H1 (cell line): Measurements from ENCODE around the gene SYNGR4. TPM values are rescaled to one million over a fixed set of nuclear protein-coding genes. Genes with fewer than 3 reads are reported as not detected.

Experiments
- CTCF ChIA-PET: fragments of 300-600 bp; sonication (Branson Sonifier 250); formaldehyde crosslinking; loops from one replicate; lab custom pipeline; 2021; ENCODE audit not compliant: partially characterized antibody; lab: Charles Lee
- POLR2A ChIA-PET: fragments of 300-600 bp; sonication (Branson Sonifier 250); formaldehyde crosslinking; loops from one replicate; lab custom pipeline; 2021; ENCODE audit warnings: inconsistent platforms; ENCODE audit not compliant: partially characterized antibody; lab: Charles Lee
- DNase-seq, 2 experiments: peaks; one replicate each; pipeline versions ENCODE4 v3.0.0 to v3.0.0-alpha.2; 2010 to 2022; ENCODE audit warnings: low spot score in 2 of 2, low read depth in 1 of 2, mixed read lengths in 1 of 2
- FAIRE-seq: peaks from 2 replicates; lab custom pipeline; 2011; peaks lifted over from hg19 to GRCh38; lab: Jason Lieb, UNC
- H2AFZ ChIP-seq: 2 replicates; pipeline ENCODE4 v1.8.1; 2012; ENCODE audit warnings: low read length, inconsistent platforms
- H2AK5ac ChIP-seq: 2 replicates; pipeline ENCODE4 v1.6.1; 2013; ENCODE audit warnings: low read depth, low read length
- H2BK120ac ChIP-seq: replicated peaks from 2 replicates; pipeline ENCODE3; 2013; ENCODE audit warnings: low read depth, low read length, inconsistent platforms
- H2BK12ac ChIP-seq: 2 replicates; pipeline ENCODE4 v1.6.1; 2013; ENCODE audit warnings: low read depth, low read length
- H2BK15ac ChIP-seq: 2 replicates; pipeline ENCODE4 v1.6.1; 2013; ENCODE audit warnings: low read length
- H2BK20ac ChIP-seq: 2 replicates; pipeline ENCODE4 v1.6.1; 2013; ENCODE audit warnings: low read length
- H2BK5ac ChIP-seq: 2 replicates; pipeline ENCODE4 v1.6.1; 2013; ENCODE audit warnings: low read depth, low read length
- H3K14ac ChIP-seq: 2 replicates; pipeline ENCODE4 v1.6.1; 2013; ENCODE audit warnings: inconsistent platforms; ENCODE audit not compliant: insufficient read length
- H3K18ac ChIP-seq: 2 replicates; pipeline ENCODE4 v1.6.1; 2013; ENCODE audit warnings: low read length; ENCODE audit errors: extremely low read depth
- H3K23ac ChIP-seq: 2 replicates; pipeline ENCODE4 v1.6.1; 2013; ENCODE audit warnings: inconsistent platforms; ENCODE audit not compliant: insufficient read length
- H3K23me2 ChIP-seq: 2 replicates; pipeline ENCODE4 v1.6.1; 2013; ENCODE audit warnings: low read depth, low read length
- H3K27ac ChIP-seq: 2 replicates; pipeline ENCODE4 v1.6.1; 2011; ENCODE audit warnings: low read depth, low read length, inconsistent platforms
- H3K27me3 ChIP-seq, 4 experiments: replicated peaks in 1 of 4; 1 replicate in 1 of 4; 2 replicates in 3 of 4; pipeline versions ENCODE4 v1.6.1 to v1.8.1; 2011 to 2013; ENCODE audit warnings: low read length in 3 of 4, mild to moderate bottlenecking in 3 of 4, inconsistent platforms in 2 of 4, mixed read lengths in 2 of 4, moderate library complexity in 1 of 4; ENCODE audit not compliant: control insufficient read depth in 3 of 4, insufficient read depth in 3 of 4; ENCODE audit errors: extremely low read depth in 1 of 4
- H3K36me3 ChIP-seq, 4 experiments: 2 replicates each; pipeline versions ENCODE4 v1.6.1 to v1.8.1; 2011 to 2013; ENCODE audit warnings: mild to moderate bottlenecking in 4 of 4, low read length in 3 of 4, moderate library complexity in 2 of 4, control low read depth in 1 of 4, inconsistent platforms in 1 of 4; ENCODE audit not compliant: insufficient read depth in 4 of 4, control insufficient read depth in 2 of 4
- H3K4ac ChIP-seq: replicated peaks from 2 replicates; pipeline ENCODE3; 2013; ENCODE audit warnings: low read length, low read depth, mixed read lengths, inconsistent platforms; ENCODE audit not compliant: insufficient read length
- H3K4me1 ChIP-seq, 4 experiments: replicated peaks in 1 of 4; 1 replicate in 1 of 4; 2 replicates in 3 of 4; pipeline versions ENCODE4 v1.6.1 to v1.8.1; 2011 to 2013; ENCODE audit warnings: low read length in 3 of 4, inconsistent platforms in 2 of 4, mixed read lengths in 1 of 4; ENCODE audit not compliant: insufficient read depth in 4 of 4, control insufficient read depth in 3 of 4
- H3K4me2 ChIP-seq, 2 experiments: 2 replicates each; pipeline versions ENCODE4 v1.6.1 to v1.8.1; 2011 to 2013; ENCODE audit warnings: low read depth in 2 of 2, low read length in 2 of 2, control low read depth in 1 of 2, inconsistent platforms in 1 of 2, mild to moderate bottlenecking in 1 of 2; ENCODE audit not compliant: insufficient read depth in 1 of 2
- H3K4me3 ChIP-seq, 4 experiments: fragments of 200-600, 300-600 bp in 1 of 4; sonication (generic), shearing (Covaris generic), sonication (Bioruptor Twin) in 1 of 4; 2 replicates each; pipeline versions ENCODE4 v1.5.1 to v1.8.1; 2011 to 2016; ENCODE audit warnings: low read length in 4 of 4, low read depth in 3 of 4, control low read depth in 2 of 4, inconsistent platforms in 2 of 4, mild to moderate bottlenecking in 2 of 4, mixed read lengths in 1 of 4, moderate library complexity in 1 of 4; ENCODE audit not compliant: insufficient read depth in 2 of 4; ENCODE audit errors: extremely low read depth in 1 of 4
- H3K56ac ChIP-seq: replicated peaks from 2 replicates; pipeline ENCODE3; 2013; ENCODE audit warnings: low read depth, mild to moderate bottlenecking, mixed read lengths, low read length, inconsistent platforms; ENCODE audit not compliant: insufficient read length
- H3K79me1 ChIP-seq: 2 replicates; pipeline ENCODE4 v1.6.1; 2013; ENCODE audit warnings: low read depth, low read length, control low read depth
- H3K79me2 ChIP-seq, 2 experiments: 2 replicates each; pipeline versions ENCODE4 v1.6.1 to v1.8.1; 2012 to 2013; ENCODE audit warnings: low read length in 2 of 2, mild to moderate bottlenecking in 2 of 2, inconsistent platforms in 1 of 2; ENCODE audit not compliant: insufficient read depth in 2 of 2, control insufficient read depth in 1 of 2
- H3K9ac ChIP-seq, 4 experiments: replicated peaks in 1 of 4; 1 replicate in 1 of 4; 2 replicates in 3 of 4; pipeline versions ENCODE4 v1.6.1 to v1.8.1; 2011 to 2013; ENCODE audit warnings: low read depth in 3 of 4, low read length in 3 of 4, control low read depth in 2 of 4, mild to moderate bottlenecking in 2 of 4, moderate library complexity in 2 of 4, inconsistent platforms in 1 of 4; ENCODE audit errors: extremely low read depth in 1 of 4
- H3K9me3 ChIP-seq, 2 experiments: 2 replicates each; pipeline versions ENCODE4 v1.6.1 to v1.8.1; 2012 to 2013; ENCODE audit warnings: mild to moderate bottlenecking in 2 of 2, moderate library complexity in 2 of 2, control low read depth in 1 of 2, inconsistent platforms in 1 of 2, low read depth in 1 of 2, low read length in 1 of 2, mixed read lengths in 1 of 2; ENCODE audit not compliant: insufficient read depth in 2 of 2
- H4K20me1 ChIP-seq, 2 experiments: replicated peaks in 1 of 2; 2 replicates each; pipeline versions ENCODE3 to v1.8.1; 2011 to 2013; ENCODE audit warnings: inconsistent platforms in 2 of 2, low read length in 2 of 2, mild to moderate bottlenecking in 1 of 2; ENCODE audit not compliant: insufficient read depth in 2 of 2, control insufficient read depth in 1 of 2
- H4K5ac ChIP-seq: 2 replicates; pipeline ENCODE4 v1.6.1; 2013; ENCODE audit warnings: low read length, low read depth, mixed read lengths, inconsistent platforms; ENCODE audit not compliant: insufficient read length
- H4K8ac ChIP-seq: 2 replicates; pipeline ENCODE4 v1.8.0; 2013; ENCODE audit warnings: mild to moderate bottlenecking, moderate library complexity, low read length, inconsistent platforms; ENCODE audit not compliant: insufficient read depth; ENCODE audit errors: extremely low read depth
- H4K91ac ChIP-seq: replicated peaks from 2 replicates; pipeline ENCODE3; 2013; ENCODE audit warnings: low read length, mixed read lengths, inconsistent platforms; ENCODE audit not compliant: insufficient read length
- POLR2A ChIP-seq, 2 experiments: IDR thresholded peaks; 1 replicate in 1 of 2; 2 replicates in 1 of 2; pipeline ENCODE4 v1.6.1; 2011; ENCODE audit warnings: low read depth in 2 of 2, low read length in 2 of 2, mild to moderate bottlenecking in 2 of 2; ENCODE audit errors: control extremely low read depth in 1 of 2
- SP1 ChIP-seq: IDR thresholded peaks from 2 replicates; pipeline ENCODE4 v1.6.1; 2011; ENCODE audit warnings: low read depth, low read length
- SUZ12 ChIP-seq: fragments of 200-600 bp; sonication (generic); IDR thresholded peaks from 2 replicates; pipeline ENCODE4 v1.6.1; 2012; ENCODE audit warnings: mild to moderate bottlenecking, inconsistent platforms, low read length, moderate library complexity, mixed read lengths
- WGBS, 2 experiments: shearing (Covaris generic) in 1 of 2; methylation state at CpG; one replicate each; pipeline versions ENCODE4 v1.1.6 to v1.1.7; 2013 to 2015; ENCODE audit warnings: low lambda C conversion rate in 2 of 2, mixed read lengths in 2 of 2, inconsistent platforms in 1 of 2, low coverage in 1 of 2, missing lambda C conversion rate in 1 of 2; ENCODE audit not compliant: insufficient replicate concordance in 2 of 2, insufficient coverage in 1 of 2, insufficient read length in 1 of 2; ENCODE audit errors: extremely low coverage in 1 of 2, missing lambda C conversion rate in 1 of 2; 5-methylcytosine and 5-hydroxymethylcytosine counted together
- polyA plus RNA-seq, 7 experiments: library from polyadenylated mRNA; depleted of rRNA in 3 of 7; stranded (reverse) in 5 of 7; unstranded in 2 of 7; fragments of >200 nt in 5 of 7; fragments of 200-250 nt in 2 of 7; gene quantifications; 1 replicate in 5 of 7; 2 replicates in 1 of 7; 4 replicates in 1 of 7; pipeline versions ENCODE4 v1.2.1 to v1.2.3, GENCODE V29; 2011 to 2013; ENCODE audit warnings: missing spikeins in 2 of 7, mixed read lengths in 2 of 7
- total RNA-seq: library from RNA; stranded (reverse); fragmentation: NEBNext Ultra II Directional; extraction: Animal tissue kit (Norgen Biotek cat#: 25700); gene quantifications from 2 replicates; pipeline ENCODE4 v1.2.1, GENCODE V29; 2021

SYNGR4 gene
- total and polyA plus RNA-seq, 2 of the 8 experiments (the other 6 are each of a cell fraction or from before 2014, with no cell fraction given), result 0.41 TPM; not detected in 1

DNA sequence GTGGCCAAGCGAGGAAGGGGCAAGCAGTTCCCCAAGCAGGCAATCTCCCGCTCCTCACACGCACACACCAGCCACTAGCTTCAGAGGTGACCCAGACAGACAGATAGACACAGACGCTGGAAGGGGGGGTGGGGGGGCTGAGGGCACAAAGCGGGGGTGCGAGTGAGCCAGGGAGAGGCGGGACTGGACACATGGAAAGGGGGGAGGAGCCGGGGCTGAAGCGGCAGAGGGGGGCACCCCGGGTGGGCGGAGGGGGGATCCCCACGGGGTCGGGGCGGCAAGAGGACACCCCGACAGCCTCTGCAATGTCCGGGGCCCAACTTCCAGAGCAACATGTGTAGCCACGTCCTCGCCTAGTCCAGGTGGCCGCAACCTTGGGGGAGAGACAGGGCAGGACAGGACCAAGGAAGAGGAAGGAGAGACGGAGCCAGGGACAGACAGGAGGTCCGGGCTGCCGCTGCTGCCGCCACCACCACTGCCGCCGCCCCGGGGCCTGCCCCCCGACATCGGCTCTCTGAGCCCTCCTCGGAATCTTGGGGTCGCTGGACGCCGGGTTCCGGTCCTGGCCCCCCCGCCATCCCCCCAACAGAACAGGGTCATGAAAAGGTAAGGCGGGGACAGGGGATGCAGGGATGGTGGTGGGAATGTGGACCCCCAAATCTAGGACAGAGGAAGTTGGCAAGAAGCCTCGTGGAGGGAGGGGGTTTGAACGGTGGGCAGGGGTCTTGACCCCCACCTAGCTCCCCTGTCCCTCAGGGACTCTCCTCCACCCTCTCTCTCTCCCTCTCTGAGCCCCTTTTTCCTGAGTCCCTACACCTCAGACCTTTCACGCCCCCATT is 30.4 kb downstream of the SYNGR4 start:
- Histone ChIP-seq H4K5ac (no peak overlapping the region), H3K79me1 (0 out of 2 replicates have a peak, but pooled peaks cover 4% of the 10 kb centered on the region), H2AFZ (no peak overlapping the region), H3K9me3 (no peaks in the 10 kb centered on the region), H3K14ac (no peak overlapping the region), H4K91ac (no peak overlapping the region), H2AK5ac (no peak overlapping the region), H2BK120ac (no peak overlapping the region), H3K18ac (peak overlapping the region; percentile 62; the same call in 1 of the 2 replicates), H2BK20ac (peak overlapping the region; percentile 80; the same call in 1 of the 2 replicates), H2BK15ac (no peak overlapping the region; the same call in 1 of the 2 replicates), H2BK12ac (0 out of 2 replicates have a peak overlapping the region, but pooled peaks have one; percentile 27), H4K20me1 (no peaks in the 10 kb centered on the region), H3K4me2 (peak overlapping the region; percentile 81 to 94), H3K27ac (no peak overlapping the region), H3K56ac (no peak overlapping the region), H3K4ac (no peak overlapping the region), H3K9ac (no peak overlapping the region; a peak in 2 of 7 replicates), H3K36me3 (no peaks in the 10 kb centered on the region), H2BK5ac (no peak overlapping the region; the same call in 1 of the 2 replicates), H3K23me2 (peaks cover 32% of the 10 kb centered on the region), H3K79me2 (peaks cover 0 to 10% of the 10 kb centered on the region in 2 experiments; a peak in 1 of 4 replicates), H3K27me3 (peaks cover 6 to 50% (median 42%) of the 10 kb centered on the region in 4 experiments), H3K4me3 (peak overlapping the region; percentile 25 to 65 (median 49); a peak in 7 of 8 replicates), H3K4me1 (peaks cover 0 to 46% (median 30%) of the 10 kb centered on the region in 4 experiments; a peak in 6 of 7 replicates), H3K23ac (no peak overlapping the region), H4K8ac (0 out of 2 replicates have a peak overlapping the region, but pooled peaks have one; percentile 28)
- DNase-seq (peak in 1 of 2 experiments; percentile 58), FAIRE-seq (no peak)
- TF ChIP-seq POLR2A (IDR thresholded peaks at IDR 0.05; ENCODE audit: control extremely low read depth in 1 of 2, low read depth in 2 of 2, low read length in 2 of 2) (peak in 1 of 2 experiments; percentile 15; a peak in 1 of 3 replicates), SUZ12 (peak; percentile 37; the same call in 1 of the 2 replicates), SP1 (no peak)
- ChIA-PET CTCF (interaction anchor here (0.7 to 2.2 kb wide), 4 partner anchors 44 to 75 kb away, joined by 3 to 8 read pairs (median 4); no protein-coding TSS in a partner anchor), POLR2A (interaction anchor here (0.7 to 4.0 kb wide), 15 partner anchors 9 to 1608 kb away, joined by 3 to 20 read pairs (median 5); partner anchors contain the start of genes PLA2G4C, SPHK2, SYNGR4 and TMEM143)
- 12% methylated on average over 21 of the region's 38 CpGs; no CpG with 5 or more reads in 1 of the 2 experiments for WGBS, 2 experiments
